IPS-11a (cell line): ENCODE data around the gene ADAM29.
"Not testable (repeated sequence)": the region's sequence is repeated elsewhere in the genome, so short reads cannot be mapped to it uniquely, and the experiment has no call there.

Experiments
- H3K4me3 ChIP-seq: one replicate; pipeline ENCODE4 v1.5.1; 2013; ENCODE audit warnings: low read depth, low read length, control low read depth

ADAM29 gene

GRCh38 chr4:174918058-174918457 is at the start of gene ADAM29:
ADAM29 (plus strand) TSS chr4:174918358; CDS start chr4:174975526, 57,168 bp downstream.
- no peak within 1 kb of the TSS for H3K4me3 ChIP-seq

GRCh38 chr4:174869339-174869738 is 48.8 kb upstream of the ADAM29 start:
- H3K4me3 ChIP-seq = no peak overlapping the region

GRCh38 chr4:174870311-174870710 is 47.8 kb upstream of the ADAM29 start:
- H3K4me3 ChIP-seq = no peak overlapping the region

- H3K4me3 ChIP-seq = no peak overlapping the region
Observed at GRCh38 chr4:174871407-174871806, 46.8 kb upstream of the ADAM29 start.

GRCh38 chr4:174873146-174873545 is 45.0 kb upstream of the ADAM29 start:
- not testable (repeated sequence) for H3K4me3 ChIP-seq

GRCh38 chr4:174873931-174874330 is 44.2 kb upstream of the ADAM29 start:
- no peak overlapping the region for H3K4me3 ChIP-seq

GRCh38 chr4:174874898-174875297 is 43.3 kb upstream of the ADAM29 start:
- H3K4me3 ChIP-seq = no peak overlapping the region

GRCh38 chr4:174880001-174880400 is 38.2 kb upstream of the ADAM29 start:
- H3K4me3 ChIP-seq = no peak overlapping the region

GRCh38 chr4:174882317-174882992 is 35.7 kb upstream of the ADAM29 start:
- H3K4me3 ChIP-seq = no peak overlapping the region

GRCh38 chr4:174907508-174907907 is 10.7 kb upstream of the ADAM29 start:
- no peak overlapping the region for H3K4me3 ChIP-seq

GRCh38 chr4:174910271-174910670 is 7.9 kb upstream of the ADAM29 start:
- H3K4me3 ChIP-seq = no peak overlapping the region

GRCh38 chr4:174912919-174913543 is 5.1 kb upstream of the ADAM29 start:
- no peak overlapping the region for H3K4me3 ChIP-seq

GRCh38 chr4:174919886-174920423 is 1.8 kb downstream of the ADAM29 start:
- no peak overlapping the region for H3K4me3 ChIP-seq

GRCh38 chr4:174926958-174927357 is 8.8 kb downstream of the ADAM29 start:
- H3K4me3 ChIP-seq = no peak overlapping the region

GRCh38 chr4:174928174-174928573 is 10.0 kb downstream of the ADAM29 start:
- no peak overlapping the region for H3K4me3 ChIP-seq

- no peak overlapping the region for H3K4me3 ChIP-seq
Observed at GRCh38 chr4:174928575-174929253, 10.6 kb downstream of the ADAM29 start.

GRCh38 chr4:174929346-174929745 is 11.2 kb downstream of the ADAM29 start:
- H3K4me3 ChIP-seq = no peak overlapping the region

- no peak overlapping the region for H3K4me3 ChIP-seq
Observed at GRCh38 chr4:174930895-174931294, 12.7 kb downstream of the ADAM29 start.

- H3K4me3 ChIP-seq = no peak overlapping the region
Observed at GRCh38 chr4:174933083-174933482, 14.9 kb downstream of the ADAM29 start.

- no peak overlapping the region for H3K4me3 ChIP-seq
Observed at GRCh38 chr4:174934360-174934759, 16.2 kb downstream of the ADAM29 start.

- H3K4me3 ChIP-seq = no peak overlapping the region
Observed at GRCh38 chr4:174935607-174936006, 17.4 kb downstream of the ADAM29 start.

- no peak overlapping the region for H3K4me3 ChIP-seq
Observed at GRCh38 chr4:174940002-174940401, 21.8 kb downstream of the ADAM29 start.
